ENCODE data around the gene POLD2.

POLD2 gene

DNA sequence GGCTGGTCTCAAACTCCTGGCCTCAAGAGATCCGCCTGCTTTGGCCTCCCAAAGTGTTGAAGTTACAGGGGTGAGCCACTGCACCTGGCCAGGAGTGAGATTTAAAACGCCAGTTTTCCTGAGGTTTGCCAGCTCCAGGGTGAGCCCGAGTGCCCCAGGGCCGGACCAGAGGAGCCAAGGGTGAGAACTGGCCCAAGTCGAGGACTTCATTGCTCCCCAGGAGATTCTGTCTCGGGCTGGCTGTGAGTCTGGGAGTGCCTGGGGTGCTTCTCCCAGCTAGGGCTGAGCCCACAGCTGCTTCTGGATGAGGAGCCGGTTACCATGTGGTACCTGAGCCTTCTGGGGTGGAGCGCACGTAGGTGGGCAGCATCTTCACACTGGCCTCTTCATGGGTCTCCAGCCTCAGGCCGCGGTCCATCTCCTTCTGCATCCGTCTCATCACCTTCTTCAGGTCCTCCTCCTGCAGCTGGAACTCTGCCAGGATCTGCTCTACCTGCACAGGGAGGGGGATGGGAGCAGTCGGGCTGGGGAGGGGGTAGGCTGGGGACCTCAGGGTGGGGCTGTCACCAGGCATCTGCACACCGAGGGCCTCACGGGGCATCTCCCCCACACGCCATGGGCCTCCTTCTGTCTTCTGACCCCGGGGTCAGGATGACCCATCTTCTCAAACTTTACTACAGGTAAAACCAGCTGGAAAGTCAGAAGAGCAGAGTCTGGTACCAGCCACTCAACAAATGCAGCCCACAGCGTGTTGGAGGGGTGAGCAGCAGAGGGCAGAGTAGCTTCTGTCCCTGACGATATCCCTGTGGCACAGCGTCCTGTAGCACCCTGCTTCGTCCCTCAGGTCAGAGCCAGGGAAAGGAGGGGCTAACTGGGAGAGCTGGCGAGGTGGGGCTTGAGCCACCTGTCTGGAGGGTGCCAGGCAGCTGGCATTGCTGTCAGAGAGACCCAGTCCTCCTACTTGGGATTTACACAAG is 29.9 kb upstream of the POLD2 start:
- no peak for DNase-seq (ENCODE audit: low spot score)

DNA sequence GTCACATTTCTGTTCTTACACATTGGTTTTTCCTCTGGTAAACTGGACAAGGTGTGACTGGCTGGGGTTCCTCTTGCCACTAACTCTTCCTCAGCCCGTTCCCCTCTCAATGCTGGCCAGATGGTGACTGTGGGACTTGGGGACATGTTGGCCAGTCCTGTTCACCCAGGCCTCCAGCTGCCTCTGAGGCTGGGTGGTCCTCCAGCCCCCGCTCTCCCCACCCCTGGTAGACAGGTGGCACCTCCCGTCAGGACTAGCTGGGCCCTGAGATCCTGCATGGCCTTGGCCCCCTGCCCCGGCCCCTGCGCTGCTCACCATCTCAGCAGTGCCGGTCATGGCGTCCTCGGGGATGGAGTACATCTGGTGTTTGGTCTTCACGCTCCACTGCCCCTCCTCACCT is 28.6 kb upstream of the POLD2 start:
- peak; percentile 1 for DNase-seq (ENCODE audit: low spot score)

- DNase-seq (ENCODE audit: low spot score) = peak; percentile 2
Measured at GRCh38 chr7:44150966-44151941, 27.9 kb upstream of the POLD2 start.

DNA sequence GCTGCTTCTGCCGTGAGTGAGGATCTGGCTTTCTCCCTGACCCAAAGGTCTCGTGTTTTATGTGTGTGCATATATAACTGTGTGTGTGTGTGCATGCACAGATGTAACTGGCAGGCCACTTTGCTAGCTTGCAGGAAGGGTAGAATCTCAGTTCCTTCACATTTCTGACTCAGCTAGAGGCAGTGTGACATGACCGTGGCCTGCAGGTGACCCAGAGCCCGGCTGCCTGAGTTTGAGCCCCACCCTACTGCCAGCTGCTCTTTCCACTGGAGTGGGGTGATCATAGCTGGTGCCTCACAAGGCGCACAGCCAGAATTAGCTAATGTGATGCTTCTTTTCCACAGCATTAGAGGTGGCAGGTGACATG is 27.1 kb upstream of the POLD2 start:
- no peak for DNase-seq (ENCODE audit: low spot score)

- DNase-seq (ENCODE audit: low spot score) = peak; percentile 2
Measured at GRCh38 chr7:44149571-44150465, 26.5 kb upstream of the POLD2 start.

GRCh38 chr7:44148961-44149536 is 25.7 kb upstream of the POLD2 start:
- no peak for DNase-seq (ENCODE audit: low spot score)

DNA sequence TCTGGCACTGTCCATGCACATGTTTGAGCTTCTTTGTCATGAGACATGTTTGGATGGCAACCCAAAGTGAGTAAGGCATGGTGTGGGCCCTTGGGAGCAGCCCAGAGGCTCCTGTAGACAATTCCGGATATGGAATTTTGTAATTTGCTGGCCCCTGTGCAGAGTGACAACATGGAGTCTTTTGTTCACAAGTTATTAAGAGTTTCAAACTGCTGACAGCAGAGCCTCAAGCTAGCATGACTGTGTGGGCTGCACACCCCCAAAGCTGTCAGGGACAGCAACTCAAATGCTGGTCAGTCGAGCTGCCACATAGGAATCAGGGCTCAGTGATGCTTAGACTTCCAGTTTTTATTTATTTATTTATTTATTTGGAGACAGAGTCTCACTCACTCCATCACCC is 24.8 kb upstream of the POLD2 start:
- DNase-seq (ENCODE audit: low spot score) = no peak

DNA sequence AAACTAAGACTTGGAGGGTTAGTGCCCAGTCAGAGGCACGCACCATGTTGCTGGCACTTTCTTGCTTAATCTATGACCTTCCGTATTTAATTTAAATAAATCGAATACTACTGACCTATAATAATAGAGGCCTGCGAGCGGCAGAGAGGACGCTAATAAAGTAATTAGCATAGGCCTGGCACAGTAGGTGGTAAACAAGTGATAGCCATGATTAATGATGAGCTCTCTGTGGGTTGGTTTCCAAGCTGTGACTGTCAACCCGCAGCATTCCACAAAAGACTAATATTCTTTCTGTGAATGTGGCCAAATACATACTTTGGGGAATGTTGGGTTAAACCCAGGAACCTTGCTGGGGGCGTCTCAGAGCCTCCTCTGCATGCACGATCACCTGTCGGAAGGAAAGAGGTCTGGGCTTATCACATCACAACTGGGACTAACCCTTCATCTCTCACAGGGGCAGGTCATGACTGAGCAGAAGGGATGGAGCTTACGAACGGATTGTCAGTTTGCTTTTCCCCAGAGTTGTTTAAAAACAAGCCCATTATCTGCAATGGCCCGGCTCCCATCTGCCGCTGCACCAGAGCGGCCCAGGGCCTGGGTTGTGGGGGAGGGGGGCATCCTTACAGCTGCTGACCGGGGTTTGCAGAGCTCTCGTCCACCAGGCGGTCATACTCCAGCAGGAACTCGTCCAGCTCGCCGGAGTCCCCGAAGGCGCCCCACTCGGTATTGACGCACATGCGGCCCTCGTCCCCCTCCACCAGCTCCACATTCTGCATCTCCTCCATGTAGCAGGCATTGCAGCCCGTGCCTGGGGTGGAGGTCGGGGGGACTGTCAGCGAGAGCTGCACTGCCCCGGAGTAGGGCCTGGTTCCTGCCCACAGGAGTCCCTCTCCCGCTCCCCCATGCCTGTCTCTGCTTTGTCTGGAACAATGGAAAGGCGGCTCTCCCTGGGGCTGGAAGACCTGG is 24.0 kb upstream of the POLD2 start:
- DNase-seq (ENCODE audit: low spot score) = no peak

DNA sequence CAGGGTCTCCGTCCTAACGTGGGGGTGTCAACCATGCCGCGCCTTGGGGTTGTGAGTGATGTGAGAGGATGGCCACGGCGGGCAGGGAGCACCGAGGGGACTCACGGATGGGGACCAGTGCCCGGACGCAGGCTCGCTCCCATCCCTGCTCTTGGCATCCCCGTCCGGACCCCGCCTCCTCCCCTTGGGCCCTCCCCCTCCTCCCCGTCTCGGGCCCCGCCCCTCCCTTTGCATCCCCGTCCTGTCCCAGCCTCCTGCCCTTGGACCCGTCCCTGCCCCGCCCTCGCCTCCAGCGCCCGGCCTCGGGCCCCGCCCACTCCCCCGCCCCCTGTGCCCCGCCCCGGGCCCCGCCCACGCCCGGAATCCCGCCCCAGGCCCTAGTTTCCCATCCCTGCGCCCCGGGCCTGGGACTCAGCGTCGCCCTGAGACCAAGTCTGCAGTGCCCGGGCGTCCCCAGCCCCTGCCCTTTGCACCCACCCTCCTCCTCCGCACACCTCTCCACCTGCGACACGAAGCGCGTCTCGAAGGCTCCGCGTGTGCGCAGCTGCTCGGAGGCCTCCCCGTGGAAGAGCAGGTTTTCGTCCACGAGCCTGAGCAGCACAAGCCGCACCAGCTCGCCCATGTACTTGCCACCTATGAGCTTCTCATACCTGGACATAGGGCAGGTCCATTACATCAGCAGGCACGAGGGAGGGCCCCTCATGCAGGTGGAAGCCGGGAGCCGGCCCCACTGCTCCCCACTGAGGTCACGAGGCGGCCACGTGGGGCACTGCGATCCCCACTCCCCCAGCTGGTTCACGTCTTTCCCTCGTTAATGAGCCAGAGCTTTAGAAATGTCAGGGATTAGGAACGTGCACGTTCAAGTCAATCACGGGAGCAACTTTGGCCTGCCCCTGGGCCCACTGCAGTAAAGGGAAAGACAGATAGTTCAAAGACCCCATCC is 22.9 kb upstream of the POLD2 start:
- DNase-seq (ENCODE audit: low spot score) = peak; percentile 64

GRCh38 chr7:44145479-44145968 is 22.2 kb upstream of the POLD2 start:
- no peak for DNase-seq (ENCODE audit: low spot score)

DNA sequence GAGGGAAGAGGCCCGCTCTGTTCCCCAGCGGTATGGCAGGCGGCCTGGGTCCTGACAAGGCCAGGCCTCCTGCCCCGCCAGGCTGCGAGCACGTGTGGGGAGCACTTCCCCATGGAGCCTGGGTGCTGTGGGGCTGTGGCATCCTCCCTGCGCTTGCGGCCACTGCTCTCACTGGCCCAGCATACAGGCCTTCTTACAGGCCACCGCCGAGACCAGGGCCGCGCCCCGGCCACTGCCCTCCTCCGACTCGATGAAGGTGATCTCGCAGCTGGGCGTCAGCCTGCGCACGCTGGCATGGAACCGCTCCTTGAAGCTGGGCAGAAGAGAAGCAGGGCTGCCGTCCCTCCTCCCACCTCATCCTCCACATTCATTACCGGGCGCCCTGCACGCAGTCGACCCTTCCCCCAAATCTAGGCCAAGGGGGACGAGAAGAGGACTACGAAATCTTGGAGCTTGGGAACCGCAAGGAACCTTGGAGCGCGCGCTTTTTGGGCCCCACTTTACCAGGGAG is 21.7 kb upstream of the POLD2 start:
- DNase-seq (ENCODE audit: low spot score) = no peak

GRCh38 chr7:44144426-44144967 is 21.1 kb upstream of the POLD2 start:
- no peak for DNase-seq (ENCODE audit: low spot score)

DNA sequence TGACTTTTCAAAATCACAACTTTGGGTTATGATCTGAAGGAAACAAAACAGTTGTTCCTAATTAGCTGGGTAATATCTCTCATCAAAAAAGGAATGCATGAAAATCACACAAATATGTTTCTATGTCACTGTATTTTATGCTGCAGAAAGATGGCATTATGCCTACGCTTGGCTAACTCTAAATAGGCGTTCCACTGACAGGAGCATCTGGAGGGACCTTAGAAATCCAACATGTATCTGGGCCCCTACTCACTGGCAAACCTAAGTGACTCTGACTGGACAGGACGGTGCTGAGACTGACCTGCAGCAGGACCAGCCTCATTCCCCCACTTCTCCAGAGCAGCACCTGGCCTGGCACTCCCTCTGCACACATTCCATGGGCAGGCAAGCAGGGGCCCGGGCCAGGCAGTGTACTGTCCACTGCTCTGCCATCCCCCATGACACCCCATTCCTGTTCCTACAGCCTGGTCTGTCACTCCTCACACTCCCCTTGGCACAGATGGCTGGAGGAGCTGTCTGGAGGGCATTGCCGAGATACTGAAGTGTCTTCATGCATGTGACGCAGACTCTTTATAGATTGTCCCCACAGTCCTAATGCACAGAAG is 20.4 kb upstream of the POLD2 start:
- DNase-seq (ENCODE audit: low spot score) = no peak

DNA sequence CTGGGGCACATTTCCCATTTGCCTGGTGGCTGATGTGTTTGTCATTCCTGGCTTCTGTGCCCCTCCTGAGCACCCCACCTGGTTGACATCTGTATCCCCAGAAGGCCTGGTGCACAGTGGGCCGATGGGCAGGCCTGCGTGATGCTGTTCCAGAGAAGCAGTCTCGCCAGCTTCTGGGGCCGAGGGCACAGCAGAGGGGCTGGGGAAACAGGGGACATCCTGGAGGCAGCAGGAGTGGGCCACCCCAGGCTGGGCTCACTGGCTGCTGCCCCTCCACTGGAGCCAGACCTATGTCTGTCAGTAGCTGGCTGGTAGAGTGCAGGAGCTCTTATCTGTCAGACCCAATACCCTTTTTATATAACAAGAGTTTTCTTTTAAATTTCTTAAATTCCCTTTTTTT is 18.7 kb upstream of the POLD2 start:
- DNase-seq (ENCODE audit: low spot score) = no peak

DNA sequence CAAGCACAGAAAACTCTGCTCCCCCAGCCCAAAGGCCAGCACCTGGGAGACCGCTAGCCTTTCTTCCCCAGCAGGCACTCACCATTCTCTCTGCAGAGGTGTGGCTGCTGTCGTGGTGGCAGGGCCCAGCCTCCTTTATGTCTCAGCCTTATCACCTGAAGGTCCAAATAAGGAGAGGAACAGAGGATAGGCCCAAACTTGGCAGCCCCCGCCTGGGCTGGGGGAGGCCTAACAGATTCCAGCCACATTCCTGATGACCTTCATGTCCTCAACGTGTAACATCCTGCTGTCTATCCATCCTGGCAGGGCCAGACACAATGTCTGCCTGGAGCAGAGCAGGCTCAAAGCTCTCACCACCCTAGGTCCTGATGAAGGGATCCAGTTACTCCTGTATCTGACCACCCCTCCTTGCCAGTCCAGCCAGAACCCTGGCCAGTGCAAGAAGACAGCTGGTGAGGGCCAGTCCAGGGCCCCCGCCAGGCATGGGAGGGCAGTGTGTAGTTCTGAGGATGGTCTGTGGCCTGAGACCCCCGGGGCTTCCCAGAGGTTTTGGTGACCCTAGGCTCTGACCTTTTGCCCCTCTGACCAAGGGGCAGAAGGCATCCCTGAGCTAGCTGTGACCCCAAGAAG is 18.0 kb upstream of the POLD2 start, which contains the start of gene MYL7:
MYL7 (minus strand) TSS at position 112 of the 630 bp plus-strand sequence; CDS start at position 85, 27 bp downstream.
- no peak for DNase-seq (ENCODE audit: low spot score)

- DNase-seq (ENCODE audit: low spot score) = no peak
Measured at GRCh38 chr7:44140341-44140740, 17.0 kb upstream of the POLD2 start.

GRCh38 chr7:44139311-44140010 is 16.1 kb upstream of the POLD2 start:
- no peak for DNase-seq (ENCODE audit: low spot score)

Measured in hepatic stellate cell (primary cell).